Endometrial microvascular endothelial cells (primary cell): ENCODE measurements around the gene HOMEZ. TPM values are rescaled to one million over a fixed set of nuclear protein-coding genes. Genes with fewer than 3 reads are reported as not detected.
"Not testable (repeated sequence)": the region's sequence is repeated elsewhere in the genome, so short reads cannot be mapped to it uniquely, and the experiment has no call there.

Experiments used
- in situ Hi-C: cut with HindIII; loops from 2 replicates; pipeline ENCODE4 v1.10.0; 2017; ENCODE audit warnings: low sequenced_read_pairs, low pct_unique_long_range_greater_than_20kb; ENCODE audit errors: inconsistent ontology term
- total RNA-seq: library from RNA; depleted of rRNA; stranded (reverse); fragments of >200 nt; gene quantifications from one replicate; pipeline ENCODE4 v1.2.3, GENCODE V29; 2015; ENCODE audit errors: inconsistent ontology term

HOMEZ gene
- total RNA-seq, 1 donor from 2014 or later = 8.3 TPM

DNA sequence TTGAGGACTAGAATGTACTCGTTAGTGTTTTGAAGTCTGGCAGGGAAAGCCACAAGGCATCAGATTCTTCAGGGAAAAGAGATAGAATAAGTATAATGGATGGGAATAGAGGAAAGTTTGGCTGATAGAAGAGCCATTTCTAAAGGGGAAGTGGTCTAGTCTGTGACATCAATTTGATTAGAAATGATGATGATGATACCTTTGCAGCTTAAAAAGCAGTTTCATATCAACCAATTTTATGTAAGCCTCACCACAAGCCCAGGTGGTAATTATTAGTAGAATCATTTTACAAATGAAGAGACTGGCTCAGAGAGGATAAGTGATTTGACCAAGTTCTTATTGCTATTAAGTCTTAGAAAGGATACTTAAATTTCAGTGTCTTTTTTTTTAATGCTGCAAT is 45.3 kb downstream of the HOMEZ start:
- in situ Hi-C loops = no loop called here

GRCh38 chr14:23237772-23238594 is 47.9 kb downstream of the HOMEZ start, which contains the start of gene RNF212B:
TSS of gene RNF212B (plus strand) at chr14:23237936. CDS start at chr14:23240346, 2,410 bp downstream.
- in situ Hi-C loops = no loop called here

DNA sequence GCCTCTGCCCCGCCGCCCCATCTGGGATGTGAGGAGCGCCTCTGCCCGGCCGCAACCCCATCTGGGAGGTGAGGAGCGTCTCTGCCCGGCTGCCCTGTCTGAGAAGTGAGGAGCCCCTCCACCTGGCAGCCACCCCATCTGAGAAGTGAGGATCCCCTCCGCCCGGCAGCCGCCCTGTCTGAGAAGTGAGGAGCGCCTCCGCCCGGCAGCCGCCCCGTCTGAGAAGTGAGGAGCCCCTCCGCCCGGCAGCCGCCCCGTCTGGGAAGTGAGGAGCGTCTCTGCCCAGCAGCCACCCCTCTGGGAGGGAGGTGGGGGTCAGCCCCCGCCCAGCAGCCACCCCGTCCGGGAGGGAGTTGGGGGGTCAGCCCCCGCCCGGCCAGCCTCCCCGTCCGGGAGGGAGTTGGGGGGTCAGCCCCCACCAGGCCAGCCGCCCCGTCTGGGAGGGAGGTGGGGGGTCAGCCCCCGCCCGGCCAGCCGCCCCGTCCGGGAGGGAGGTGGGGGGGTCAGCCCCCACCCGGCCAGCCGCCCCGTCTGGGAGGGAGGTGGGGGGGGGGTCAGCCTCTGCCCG is 53.6 kb downstream of the HOMEZ start:
- in situ Hi-C loops = not testable (repeated sequence)

DNA sequence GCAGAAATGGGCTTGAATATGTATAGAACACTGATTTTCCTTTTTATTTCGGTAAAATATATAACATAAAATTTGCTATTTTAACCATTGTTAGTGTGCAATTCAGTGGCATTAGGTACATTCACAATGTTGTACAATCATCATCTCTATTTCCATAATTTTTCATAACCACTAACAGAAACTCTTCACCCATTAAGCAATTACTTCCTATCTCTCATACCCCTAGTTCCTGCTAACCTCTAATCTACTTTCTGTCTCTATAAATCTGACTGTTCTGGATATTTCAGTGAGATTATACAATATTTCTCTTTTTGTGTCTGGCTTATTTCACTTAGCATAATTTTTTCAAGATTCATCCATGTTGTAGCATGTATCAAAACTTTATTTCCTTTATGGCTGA is 57.1 kb downstream of the HOMEZ start:
- in situ Hi-C loops = no loop called here

- in situ Hi-C loops = no loop called here
Measured at GRCh38 chr14:23227566-23227965, 58.4 kb downstream of the HOMEZ start.

DNA sequence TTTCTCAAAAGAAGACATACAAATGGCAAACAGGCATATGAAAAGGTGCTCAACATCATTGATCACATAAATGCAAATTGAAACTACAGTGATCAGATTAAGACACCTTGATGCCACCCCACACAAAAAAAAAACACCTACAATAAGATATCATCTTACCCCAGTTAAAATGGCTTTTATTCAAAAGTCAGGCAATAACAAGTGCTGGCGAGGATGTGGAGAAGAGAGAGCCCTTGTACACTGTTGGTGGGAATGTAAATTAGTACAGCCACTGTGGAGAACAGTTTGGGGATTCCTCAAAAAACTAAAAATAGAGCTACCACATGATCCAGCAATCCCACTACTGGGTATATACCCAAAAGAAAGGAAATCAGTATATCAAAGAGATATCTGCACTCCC is 61.0 kb downstream of the HOMEZ start:
- in situ Hi-C loops = not testable (repeated sequence)

Other genes with a start within 250 kb of the HOMEZ start
- not detected for gene PSMB11, start 243.9 kb downstream of the HOMEZ start, total RNA-seq
- gene CDH24, start 228.6 kb downstream of the HOMEZ start, total RNA-seq = 17.2 TPM
- 75.6 TPM for gene ACIN1, start 191.0 kb downstream of the HOMEZ start, total RNA-seq
- 51.6 TPM for gene C14orf119, start 190.6 kb downstream of the HOMEZ start, total RNA-seq
- gene CIROP, start 181.1 kb downstream of the HOMEZ start, total RNA-seq = not detected
- gene CEBPE, start 166.9 kb downstream of the HOMEZ start, total RNA-seq = not detected
- 0.37 TPM for gene SLC7A8, start 102.5 kb downstream of the HOMEZ start, total RNA-seq
- gene RNF212B, start 48.2 kb downstream of the HOMEZ start, total RNA-seq = not detected
- gene PPP1R3E, start 16.7 kb upstream of the HOMEZ start, total RNA-seq = 1.5 TPM
- gene BCL2L2, start 20.7 kb upstream of the HOMEZ start, total RNA-seq = 13.2 TPM
- 69.4 TPM for gene PABPN1, start 35.3 kb upstream of the HOMEZ start, total RNA-seq
- gene SLC22A17, start 66.8 kb upstream of the HOMEZ start, total RNA-seq = 0.09 TPM
- gene EFS, start 79.0 kb upstream of the HOMEZ start, total RNA-seq = not detected
- gene IL25, start 86.7 kb upstream of the HOMEZ start, total RNA-seq = not detected
- not detected for gene CMTM5, start 90.9 kb upstream of the HOMEZ start, total RNA-seq
- gene MYH6, start 122.1 kb upstream of the HOMEZ start, total RNA-seq = not detected
- not detected for gene MYH7, start 149.5 kb upstream of the HOMEZ start, total RNA-seq
- gene NGDN, start 183.6 kb upstream of the HOMEZ start, total RNA-seq = 38.7 TPM